Jurkat, Clone E6-1 (cell line): ENCODE data around the gene UQCRC2.
A peak's percentile ranks its signal among the peaks of the same experiment; 100 is the strongest.
"Not testable (repeated sequence)": the region's sequence is repeated elsewhere in the genome, so short reads cannot be mapped to it uniquely, and the experiment has no call there.

Experiments used
- DNase-seq: peaks from one replicate; pipeline ENCODE4 v3.0.0-alpha.2; 2011; ENCODE audit warnings: low read depth, low spot score
- H3K4me3 ChIP-seq: 2 replicates; pipeline ENCODE4 v1.5.1; 2011; ENCODE audit warnings: mild to moderate bottlenecking, low read length, control low read depth, moderate library complexity

Gene UQCRC2

GRCh38 chr16:22005746-22006145 is 52.6 kb downstream of the UQCRC2 start:
- no peak for DNase-seq
- H3K4me3 ChIP-seq, result no peak overlapping the region

DNA sequence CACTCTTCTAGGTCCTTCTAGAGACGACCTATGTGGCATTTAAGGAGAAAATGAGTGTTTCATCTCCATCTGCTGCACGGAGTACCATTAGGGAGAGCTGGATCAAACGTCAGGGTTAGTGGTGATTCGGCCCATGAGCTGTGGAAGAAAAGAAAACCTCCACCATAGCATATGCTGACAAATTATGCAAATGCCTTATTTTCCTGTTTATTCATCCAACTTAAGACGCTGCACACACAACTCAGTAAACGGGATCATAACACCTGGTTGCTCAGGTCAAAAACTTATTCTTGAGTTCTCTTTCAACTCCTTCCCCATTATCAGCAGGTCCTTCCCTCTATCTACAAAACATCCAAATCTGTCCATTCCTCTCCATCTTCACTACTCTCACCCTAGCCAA is 53.5 kb downstream of the UQCRC2 start:
- no peak for DNase-seq
- no peak overlapping the region for H3K4me3 ChIP-seq

- DNase-seq, result no peak
- H3K4me3 ChIP-seq, result peak overlapping the region; percentile 76
Measured at GRCh38 chr16:22007159-22007508, 54.0 kb downstream of the UQCRC2 start.

DNA sequence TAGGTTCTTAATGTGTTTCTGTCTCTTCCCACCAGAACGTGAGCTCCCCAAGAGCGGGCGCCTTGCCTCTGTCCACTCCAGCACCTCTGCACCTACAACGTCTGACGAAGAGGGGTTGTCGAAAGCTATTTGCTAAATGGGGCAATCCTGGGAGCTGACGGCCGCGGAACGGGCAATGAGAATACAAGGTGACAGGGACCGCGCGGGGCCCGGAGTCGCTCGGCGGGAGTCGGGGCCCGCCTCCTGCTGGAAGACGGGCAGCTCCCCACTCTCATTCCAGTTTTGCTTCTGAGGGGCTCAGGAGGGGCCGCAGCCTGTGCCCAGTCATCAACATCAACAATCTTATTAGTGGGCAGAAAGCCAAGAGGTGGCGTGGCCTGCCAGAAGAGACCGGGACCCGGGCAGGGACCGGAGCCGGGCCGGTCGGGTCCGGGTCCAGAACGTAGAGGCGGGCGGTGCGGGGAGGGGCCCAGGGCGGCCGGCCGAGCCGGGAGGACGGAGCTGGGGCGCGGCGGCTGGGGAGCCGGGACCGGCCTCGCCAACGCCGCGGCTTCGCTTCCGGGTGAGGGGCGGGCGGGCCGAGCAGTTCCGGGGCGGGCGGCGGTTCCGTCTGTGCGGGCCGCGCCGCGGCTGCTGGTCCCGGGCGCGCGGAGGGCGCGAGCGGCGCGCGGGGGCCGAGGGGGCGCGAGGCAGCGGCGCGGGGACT is 54.5 kb downstream of the UQCRC2 start, which contains the start of gene MOSMO:
Gene MOSMO (plus strand): TSS at position 603 of the 706 bp plus-strand sequence. CDS start 191 bp downstream, outside the sequence.
- H3K4me3 ChIP-seq, result peak within 1 kb of the TSS; percentile 76
- no peak for DNase-seq

- DNase-seq, result no peak
- peak overlapping the region; percentile 76 for H3K4me3 ChIP-seq
Measured at GRCh38 chr16:22008215-22009059, 55.3 kb downstream of the UQCRC2 start.

- H3K4me3 ChIP-seq, result no peak overlapping the region
- DNase-seq, result no peak
Measured at GRCh38 chr16:22010902-22011301, 57.7 kb downstream of the UQCRC2 start.

GRCh38 chr16:22012241-22012640 is 59.1 kb downstream of the UQCRC2 start:
- DNase-seq, result no peak
- H3K4me3 ChIP-seq, result no peak overlapping the region

- H3K4me3 ChIP-seq, result no peak overlapping the region
Measured at GRCh38 chr16:22013486-22013885, 60.3 kb downstream of the UQCRC2 start.

GRCh38 chr16:22014271-22014873 is 61.2 kb downstream of the UQCRC2 start:
- H3K4me3 ChIP-seq, result no peak overlapping the region
- DNase-seq, result no peak

More at GRCh38 chr16:22013486-22013885, 60.3 kb downstream of the UQCRC2 start:
- no peak for DNase-seq

GRCh38 chr16:22016927-22017326 is 63.8 kb downstream of the UQCRC2 start:
- no peak overlapping the region for H3K4me3 ChIP-seq
- DNase-seq, result no peak

GRCh38 chr16:22018559-22018958 is 65.4 kb downstream of the UQCRC2 start:
- DNase-seq, result no peak
- no peak overlapping the region for H3K4me3 ChIP-seq

DNA sequence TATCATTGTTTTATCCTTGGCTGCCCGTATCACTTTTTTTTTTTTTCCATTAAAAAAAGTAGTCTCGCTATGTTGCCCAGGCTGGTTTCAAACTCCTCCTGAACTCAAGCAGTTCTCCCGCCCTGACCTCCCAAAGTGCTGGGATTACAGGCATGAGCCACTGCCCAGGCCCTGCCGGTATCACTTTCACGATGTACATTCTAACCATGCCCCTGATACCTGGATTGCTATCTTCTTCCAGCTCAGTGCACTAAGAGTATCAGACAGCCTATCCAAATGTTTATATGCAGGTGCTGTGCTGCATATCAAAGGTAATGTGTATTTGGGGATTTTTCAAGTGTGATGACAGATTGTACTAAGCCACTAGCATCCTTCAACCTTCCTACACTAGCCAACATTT is 69.0 kb downstream of the UQCRC2 start:
- no peak for DNase-seq
- H3K4me3 ChIP-seq, result no peak overlapping the region

GRCh38 chr16:22023505-22023904 is 70.3 kb downstream of the UQCRC2 start:
- DNase-seq, result no peak
- H3K4me3 ChIP-seq, result no peak overlapping the region

GRCh38 chr16:22024785-22025184 is 71.6 kb downstream of the UQCRC2 start:
- not testable (repeated sequence) for DNase-seq, H3K4me3 ChIP-seq

- no peak for DNase-seq
- H3K4me3 ChIP-seq, result no peak overlapping the region
Measured at GRCh38 chr16:22027633-22028032, 74.5 kb downstream of the UQCRC2 start.

DNA sequence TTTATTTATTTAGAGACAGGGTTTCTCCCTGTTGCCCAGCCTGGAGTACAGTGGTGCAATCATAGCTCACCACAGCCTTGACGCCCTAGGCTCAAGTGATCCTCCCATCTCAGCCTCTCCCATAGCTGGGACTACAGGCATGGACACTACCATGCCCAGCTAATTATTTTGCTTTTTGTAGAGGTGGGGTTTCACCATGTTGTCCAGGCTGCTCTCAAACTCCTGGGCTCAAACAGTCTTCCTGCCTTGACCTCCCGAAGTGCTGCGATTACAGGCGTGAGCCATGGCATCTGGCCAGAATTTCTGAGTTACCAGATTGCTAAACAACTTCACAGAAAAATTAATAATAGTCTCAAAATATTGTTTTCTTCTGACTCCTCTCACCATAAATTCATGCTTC is 76.5 kb downstream of the UQCRC2 start:
- no peak for DNase-seq

DNA sequence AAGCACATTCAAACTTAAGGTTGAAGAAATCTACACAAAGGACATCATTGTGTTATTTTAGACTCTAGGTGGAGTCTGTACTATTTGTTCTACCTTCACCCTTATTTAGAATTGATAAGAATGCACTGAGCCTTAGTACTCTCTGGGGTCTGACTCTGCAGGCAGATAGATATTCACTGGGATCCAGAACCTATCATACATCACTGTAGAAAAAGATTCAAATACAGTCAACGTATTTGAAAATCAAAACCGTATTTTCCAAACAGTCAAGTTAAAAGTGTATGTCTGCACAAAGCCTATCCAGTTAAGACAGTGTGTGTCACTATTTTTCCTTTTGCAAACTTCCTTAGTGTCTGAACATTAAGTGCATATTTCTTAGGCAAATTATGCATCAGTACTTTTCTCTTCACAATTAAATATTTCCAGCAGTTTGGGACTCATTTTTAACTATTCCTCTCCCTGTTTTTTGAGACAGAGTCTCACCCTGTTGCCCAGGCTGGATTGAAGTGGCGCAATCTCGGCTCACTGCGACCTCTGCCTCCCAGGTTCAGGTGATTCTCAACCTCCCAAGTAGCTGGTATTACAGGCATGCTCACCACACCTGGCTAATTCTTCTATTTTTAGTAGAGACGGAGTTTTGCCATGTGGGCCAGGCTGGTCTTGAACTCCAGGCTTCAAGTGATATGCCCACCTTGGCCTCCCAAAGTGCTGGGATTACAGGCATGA is 77.1 kb downstream of the UQCRC2 start:
- no peak for DNase-seq

More for the DNA sequence above, 76.5 kb downstream of the UQCRC2 start:
- no peak overlapping the region for H3K4me3 ChIP-seq

GRCh38 chr16:22031483-22032083 is 78.4 kb downstream of the UQCRC2 start:
- DNase-seq, result no peak

More for the DNA sequence above, 77.1 kb downstream of the UQCRC2 start:
- H3K4me3 ChIP-seq, result no peak overlapping the region

More at GRCh38 chr16:22031483-22032083, 78.4 kb downstream of the UQCRC2 start:
- no peak overlapping the region for H3K4me3 ChIP-seq
